Spleen (tissue), 11 donors: ENCODE measurements around the gene APBA3. TPM values are rescaled to one million over a fixed set of nuclear protein-coding genes. Genes with fewer than 3 reads are reported as not detected.

Experiments
- DNase-seq: peaks from one replicate; pipeline ENCODE4 v3.0.0-alpha.2; 2020
- H3K27ac ChIP-seq, 8 donors: fragments of 200-600 bp; sonication (generic) in 7 of 8; 1 replicate in 4 of 8; 2 replicates in 4 of 8; pipeline versions ENCODE4 v1.5.0 to v1.8.0; 2016 to 2021; ENCODE audit warnings: inconsistent platforms in 4 of 8, mild to moderate bottlenecking in 4 of 8, moderate library complexity in 1 of 8
- H3K27me3 ChIP-seq, 7 donors: fragments of 200-600 bp; sonication (generic) in 6 of 7; replicated peaks in 1 of 7; 1 replicate in 4 of 7; 2 replicates in 3 of 7; pipeline versions ENCODE4 v1.5.0 to v1.8.0; 2016 to 2021; ENCODE audit warnings: inconsistent platforms in 3 of 7, mild to moderate bottlenecking in 1 of 7
- H3K36me3 ChIP-seq, 6 donors: fragments of 200-600 bp; sonication (generic) in 5 of 6; 1 replicate in 4 of 6; 2 replicates in 2 of 6; pipeline versions ENCODE4 v1.5.0 to v1.8.0; 2016 to 2021; ENCODE audit warnings: inconsistent platforms in 2 of 6
- H3K4me1 ChIP-seq, 6 donors: fragments of 200-600 bp; sonication (generic) in 5 of 6; 1 replicate in 3 of 6; 2 replicates in 3 of 6; pipeline versions ENCODE4 v1.5.0 to v1.8.0; 2016 to 2021; ENCODE audit warnings: inconsistent platforms in 3 of 6
- H3K4me3 ChIP-seq, 8 donors: fragments of 200-600 bp; sonication (generic) in 7 of 8; 1 replicate in 4 of 8; 2 replicates in 4 of 8; pipeline versions ENCODE4 v1.5.0 to v1.8.0; 2016 to 2021; ENCODE audit warnings: inconsistent platforms in 4 of 8, mild to moderate bottlenecking in 4 of 8, moderate library complexity in 2 of 8
- H3K9me3 ChIP-seq, 8 donors: fragments of 200-600 bp; sonication (generic) in 7 of 8; 1 replicate in 4 of 8; 2 replicates in 4 of 8; pipeline versions ENCODE4 v1.5.0 to v1.8.0; 2016 to 2021; ENCODE audit warnings: inconsistent platforms in 4 of 8
- CTCF ChIP-seq, 11 experiments: fragments of 200-600 bp in 7 of 11; fragments of 450-650 bp in 4 of 11; sonication (generic) in 4 of 11; IDR thresholded peaks in 8 of 11; conservative IDR thresholded peaks in 3 of 11; 1 replicate in 7 of 11; 2 replicates in 4 of 11; pipeline versions ENCODE4 v1.4.0 to v1.8.0; 2016 to 2021; ENCODE audit warnings: antibody characterized with exemption in 11 of 11, inconsistent platforms in 4 of 11, mild to moderate bottlenecking in 1 of 11
- POLR2A ChIP-seq, 3 donors: fragments of 450-650 bp; IDR thresholded peaks; one replicate each; pipeline ENCODE4 v1.5.1; 2017; ENCODE audit warnings: antibody characterized with exemption in 3 of 3, mild to moderate bottlenecking in 1 of 3
- POLR2AphosphoS5 ChIP-seq, 3 donors: sonication (generic); formaldehyde crosslinking; IDR thresholded peaks; one replicate each; pipeline ENCODE4 v1.5.1; 2017; ENCODE audit warnings: antibody characterized with exemption in 3 of 3
- WGBS, 5 donors: extraction: QIAGEN DNeasy Blood & Tissue Kit in 3 of 5; methylation state at CpG; one replicate each; pipeline versions ENCODE4 v1.1.5 to v1.1.7; 2013 to 2018; 5-methylcytosine and 5-hydroxymethylcytosine counted together
- intact Hi-C: fragments of 100-400 bp; cut with DNase I; formaldehyde crosslinking; loops from one replicate; pipeline ENCODE4 v1.15.0; 2023; ENCODE audit warnings: low total_unique reads
- polyA plus RNA-seq, 3 donors: library from polyadenylated mRNA; stranded (reverse); fragments of 200-250 nt; gene quantifications; one replicate each; pipeline ENCODE4 v1.2.1, GENCODE V29; 2013
- total RNA-seq, 7 donors: library from RNA; depleted of rRNA in 3 of 7; stranded (reverse); fragments of >200 nt in 3 of 7; fragmentation: NEBNext Ultra II Directional in 4 of 7; extraction: Animal tissue kit (Norgen Biotek cat#: 25700) in 4 of 7; gene quantifications; one replicate each; pipeline versions ENCODE4 v1.1.0 to v1.2.1, GENCODE V29; 2016 to 2021
- donor health status: healthy with polysubstance abuse.
- donor health status: DM: no; HTN: no; CAD: no; lungs with moderate emphysema.
- donor health status: DM: no; HTN: no; CAD: no.
- donor health status: Bipolar disorder and iron deficiency.
- donor health status: healthy.
- donor health status: DM: no; HTN: no; CAD: no.
- donor health status: DM: yes; HTN: yes; CAD: no.

Gene APBA3
- total and polyA plus RNA-seq, 10 donors: 17.1 to 37.1 (median 31.9) TPM

DNA sequence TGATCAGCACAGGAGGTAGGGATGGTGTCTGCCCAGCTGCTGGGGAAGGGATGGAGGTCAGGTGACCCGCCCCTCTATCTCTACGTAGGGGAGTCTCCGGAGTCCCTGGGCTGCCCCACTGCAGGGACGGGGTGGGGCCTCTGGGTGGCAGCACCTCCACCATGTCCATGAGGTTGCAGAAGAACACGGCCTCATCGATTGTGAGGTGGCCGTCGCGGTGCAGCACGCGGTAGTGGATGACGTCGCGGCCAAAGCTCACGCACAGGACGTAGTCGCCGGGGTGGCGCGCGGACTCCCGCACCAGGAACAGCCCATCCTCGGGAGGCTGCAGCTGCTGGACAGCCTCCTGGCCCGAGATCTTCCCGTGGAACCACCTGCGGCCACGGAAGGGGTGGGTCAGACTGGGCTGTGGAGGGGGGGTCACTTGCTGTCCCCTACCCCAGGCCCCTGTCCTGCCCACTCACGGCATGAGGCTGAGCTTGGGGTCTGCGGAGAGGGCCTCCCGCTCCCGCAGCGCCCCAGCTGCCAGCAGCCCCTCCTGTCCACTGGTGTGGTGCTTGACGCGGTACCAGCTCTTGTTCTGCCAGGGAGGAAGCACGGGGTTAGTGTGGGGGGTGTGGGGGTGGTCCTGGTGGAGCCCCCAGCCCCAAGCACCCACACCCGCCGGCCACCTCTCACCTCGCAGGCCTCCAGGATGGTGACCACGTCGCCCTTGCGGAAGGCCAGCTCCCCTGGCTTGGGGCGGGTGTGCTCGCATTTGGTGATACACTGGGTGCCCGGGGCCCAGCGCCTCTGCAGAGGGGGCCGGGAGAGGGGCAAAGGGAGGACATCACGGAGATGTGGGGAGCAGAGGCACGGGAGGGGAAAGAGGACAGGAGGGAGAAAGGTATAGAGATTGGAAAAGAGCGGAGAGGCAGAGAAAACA, 22.4 kb upstream of the APBA3 start:
- H3K4me1 ChIP-seq: peaks cover 4 to 30% (median 20%) of the 10 kb centered on the region in 6 donors
- peaks cover 0 to 54% (median 23%) of the 10 kb centered on the region in 7 donors for H3K27me3 ChIP-seq
- no peak overlapping the region for H3K27ac ChIP-seq
- WGBS, 5 donors: 77 to 87% (median 83%) methylated on average over 34 to 49 of the region's 49 CpGs
- DNase-seq: peak; percentile 76
- peaks cover 6 to 32% (median 25%) of the 10 kb centered on the region in 8 donors for H3K9me3 ChIP-seq
- no peak overlapping the region for H3K4me3 ChIP-seq
- H3K36me3 ChIP-seq: peaks cover 0 to 29% (median 0%) of the 10 kb centered on the region in 6 donors
- TF ChIP-seq POLR2A (IDR thresholded peaks at IDR 0.05) (no peak), CTCF (IDR thresholded peaks at IDR 0.05 in 8 of 11, conservative IDR thresholded peaks at IDR 0.05 in 3 of 11) (peak in 9 of 11 experiments; percentile 25 to 69 (median 47)), POLR2AphosphoS5 (IDR thresholded peaks at IDR 0.05) (no peak)
- intact Hi-C loops: no loop called here

DNA sequence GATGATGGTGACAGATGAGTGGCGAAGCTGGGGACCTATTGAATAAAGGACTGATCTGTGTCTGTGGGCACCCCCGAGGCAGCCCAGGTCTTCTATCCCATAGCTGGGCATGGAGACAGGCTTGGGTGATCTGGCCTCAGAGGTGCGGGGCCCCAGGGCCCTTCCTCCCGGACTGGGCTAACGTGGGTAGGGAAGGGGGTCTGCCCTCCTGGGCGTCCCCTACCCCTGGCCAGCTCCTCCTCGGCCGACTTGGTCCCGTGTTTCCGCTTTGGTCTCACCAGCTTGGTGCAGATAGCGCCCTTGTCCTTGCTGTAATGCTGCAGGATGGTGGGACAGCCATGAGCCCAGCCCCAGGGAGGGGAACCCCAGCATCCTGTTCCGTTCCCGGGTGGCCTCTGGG, 21.4 kb upstream of the APBA3 start:
- intact Hi-C loops: no loop called here

DNA sequence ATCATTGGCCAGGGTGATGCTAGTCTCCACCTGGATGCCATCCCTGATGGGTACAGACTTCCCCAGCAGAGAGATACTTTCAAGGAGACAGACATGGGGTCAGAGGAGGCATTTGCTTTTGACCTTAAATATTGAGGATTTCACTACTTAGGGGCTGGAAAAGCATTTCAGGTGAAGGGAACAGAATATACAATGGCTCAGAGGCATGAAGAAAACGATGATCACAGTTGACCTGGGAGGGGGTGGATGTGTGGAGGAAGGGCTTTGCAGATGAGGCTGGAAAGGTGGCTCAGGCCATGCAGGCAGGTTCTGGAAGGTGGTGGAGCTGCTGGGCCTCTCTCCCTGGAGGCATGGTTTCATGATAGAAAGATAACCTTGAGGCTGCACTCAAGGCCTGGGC, 20.8 kb upstream of the APBA3 start:
- Histone ChIP-seq H3K9me3 (peaks cover 6 to 32% (median 25%) of the 10 kb centered on the region in 8 donors), H3K4me3 (no peak overlapping the region), H3K36me3 (peaks cover 0 to 29% (median 0%) of the 10 kb centered on the region in 6 donors), H3K27me3 (peaks cover 0 to 57% (median 23%) of the 10 kb centered on the region in 7 donors), H3K4me1 (peaks cover 4 to 30% (median 20%) of the 10 kb centered on the region in 6 donors), H3K27ac (no peak overlapping the region)
- no peak for TF ChIP-seq POLR2A (IDR thresholded peaks at IDR 0.05)
- TF ChIP-seq CTCF (IDR thresholded peaks at IDR 0.05 in 8 of 11, conservative IDR thresholded peaks at IDR 0.05 in 3 of 11): no peak
- no peak for TF ChIP-seq POLR2AphosphoS5 (IDR thresholded peaks at IDR 0.05)
- DNase-seq: no peak
- intact Hi-C loops: no loop called here
- 90 to 100% (median 93%) methylated on average over 1 of the region's 1 CpG for WGBS, 5 donors

More for the DNA sequence above, 21.4 kb upstream of the APBA3 start:
- Histone ChIP-seq H3K27ac (no peak overlapping the region), H3K4me3 (no peak overlapping the region), H3K4me1 (peaks cover 4 to 30% (median 20%) of the 10 kb centered on the region in 6 donors), H3K27me3 (peaks cover 0 to 57% (median 23%) of the 10 kb centered on the region in 7 donors), H3K36me3 (peaks cover 0 to 29% (median 0%) of the 10 kb centered on the region in 6 donors), H3K9me3 (peaks cover 6 to 32% (median 25%) of the 10 kb centered on the region in 8 donors)
- no peak for TF ChIP-seq POLR2A (IDR thresholded peaks at IDR 0.05)
- TF ChIP-seq CTCF (IDR thresholded peaks at IDR 0.05 in 8 of 11, conservative IDR thresholded peaks at IDR 0.05 in 3 of 11): no peak
- TF ChIP-seq POLR2AphosphoS5 (IDR thresholded peaks at IDR 0.05): no peak
- WGBS, 5 donors: 81 to 96% (median 90%) methylated on average over 10 to 13 of the region's 13 CpGs
- no peak for DNase-seq

DNA sequence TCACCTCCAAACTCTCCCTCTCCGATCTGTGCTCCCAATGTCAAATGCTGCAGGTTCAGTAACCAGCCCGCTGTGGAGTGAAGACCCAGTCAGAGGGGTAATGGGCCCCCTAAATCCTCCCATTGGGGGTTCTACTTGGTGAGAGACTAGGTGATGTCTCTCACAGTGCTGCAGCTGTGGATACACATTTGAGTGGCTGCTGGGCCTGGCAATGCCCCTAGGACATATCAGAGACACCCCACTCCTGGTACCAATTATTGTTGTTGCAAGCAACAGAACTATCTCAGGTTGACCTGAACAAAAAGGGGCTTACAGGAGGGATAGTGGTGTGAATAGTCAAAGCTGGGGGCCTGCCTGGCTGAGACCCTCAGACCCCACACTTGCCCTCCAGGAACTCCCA, 20.1 kb upstream of the APBA3 start:
- 95 to 100% (median 98%) methylated on average over 2 of the region's 2 CpGs for WGBS, 5 donors
- H3K27ac ChIP-seq: no peak overlapping the region

More for the DNA sequence above, 20.1 kb upstream of the APBA3 start:
- Histone ChIP-seq H3K27me3 (peaks cover 0 to 53% (median 23%) of the 10 kb centered on the region in 7 donors), H3K9me3 (peaks cover 6 to 32% (median 25%) of the 10 kb centered on the region in 8 donors), H3K4me1 (peaks cover 4 to 26% (median 19%) of the 10 kb centered on the region in 6 donors), H3K4me3 (no peak overlapping the region), H3K36me3 (peaks cover 0 to 29% (median 0%) of the 10 kb centered on the region in 6 donors)
- no peak for DNase-seq
- TF ChIP-seq CTCF (IDR thresholded peaks at IDR 0.05 in 8 of 11, conservative IDR thresholded peaks at IDR 0.05 in 3 of 11): no peak
- no peak for TF ChIP-seq POLR2A (IDR thresholded peaks at IDR 0.05)
- TF ChIP-seq POLR2AphosphoS5 (IDR thresholded peaks at IDR 0.05): no peak
- intact Hi-C loops: no loop called here
